T47D (cell line): ENCODE measurements around the gene BMPER.

Experiments used
- DNase-seq, 2 experiments: peaks; one replicate each; pipeline versions ENCODE4 v3.0.0 to v3.0.0-alpha.2; 2011 to 2012; ENCODE audit warnings: low read depth in 1 of 2, low spot score in 1 of 2
- JUND ChIP-seq: IDR thresholded peaks from 2 replicates; pipeline ENCODE4 v1.6.1; 2012; ENCODE audit warnings: low read depth
- in situ Hi-C: cut with HindIII; loops from 2 replicates; pipeline ENCODE4 v1.10.0; 2016; ENCODE audit warnings: low sequenced_read_pairs, low pct_unique_long_range_greater_than_20kb

Gene BMPER

GRCh38 chr7:34036972-34037792 lies 131.8 kb downstream of the BMPER start:
- in situ Hi-C loops = no loop called here
- DNase-seq = peak; percentile 43 to 100
- TF ChIP-seq JUND = peak; percentile 95; the same call in 1 of the 2 replicates

DNA sequence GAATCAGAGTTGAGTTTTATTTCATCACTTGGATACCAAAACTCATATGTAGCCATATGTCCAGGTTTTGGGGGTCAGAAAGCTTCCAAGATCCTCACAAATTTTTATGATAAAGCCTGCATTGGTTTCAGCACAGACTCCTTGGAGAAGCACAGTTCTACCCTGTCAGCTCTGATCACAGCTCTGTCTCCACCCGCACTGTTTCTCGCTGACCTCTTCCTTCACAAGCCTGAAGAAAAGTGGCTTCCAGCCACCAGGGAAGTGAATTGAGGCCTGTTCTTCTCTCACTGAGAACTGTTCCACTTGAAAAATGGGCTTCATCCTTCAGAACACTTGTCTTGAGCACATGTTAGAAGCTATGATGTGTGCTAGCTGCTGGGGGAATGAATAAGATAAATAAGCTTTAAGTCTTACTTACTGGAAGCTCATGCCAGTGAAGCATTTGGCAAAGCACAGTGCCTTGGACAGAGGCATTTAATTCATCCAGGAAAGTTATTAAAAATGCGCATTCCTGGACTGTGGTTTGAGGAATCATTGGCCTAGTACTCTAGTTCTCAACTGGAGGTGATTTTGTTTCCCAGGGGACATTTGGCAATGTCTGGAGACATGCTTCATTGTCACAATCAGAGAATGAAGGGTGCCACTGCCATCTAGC lies 133.6 kb downstream of the BMPER start:
- no peak for TF ChIP-seq JUND
- DNase-seq = peak in 1 of 2 experiments; percentile 72
- in situ Hi-C loops = no loop called here

DNA sequence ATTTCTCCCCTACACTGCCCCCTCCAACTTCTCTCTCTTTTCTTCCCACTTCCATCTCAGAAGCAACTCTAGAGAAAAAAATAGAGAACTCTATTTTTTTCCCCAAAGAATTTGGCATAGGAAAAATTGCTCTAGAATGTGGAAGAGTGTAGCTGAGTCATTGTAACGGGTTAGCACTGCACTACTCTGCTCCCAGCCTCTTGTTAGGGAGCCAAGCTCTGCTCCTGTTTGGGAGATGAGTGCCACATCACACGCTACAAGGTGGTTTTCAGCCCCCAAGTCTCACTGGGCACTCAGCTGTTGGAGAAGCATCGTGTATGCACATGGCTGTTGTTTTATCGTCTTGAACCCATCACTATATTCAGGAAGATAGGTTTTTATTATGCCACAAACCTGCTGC lies 136.4 kb downstream of the BMPER start:
- in situ Hi-C loops = no loop called here
- no peak for TF ChIP-seq JUND
- no peak for DNase-seq

GRCh38 chr7:34042406-34042805 lies 137.1 kb downstream of the BMPER start:
- DNase-seq = no peak
- no peak for TF ChIP-seq JUND
- in situ Hi-C loops = no loop called here

- TF ChIP-seq JUND = peak; percentile 28; the same call in 1 of the 2 replicates
- in situ Hi-C loops = no loop called here
- DNase-seq = peak in 1 of 2 experiments; percentile 98
Observed at GRCh38 chr7:34043461-34044305, 138.3 kb downstream of the BMPER start.

- in situ Hi-C loops = no loop called here
- peak in 1 of 2 experiments; percentile 89 for DNase-seq
- no peak for TF ChIP-seq JUND
Observed at GRCh38 chr7:34044306-34044643, 138.9 kb downstream of the BMPER start.

GRCh38 chr7:34044734-34045353 lies 139.5 kb downstream of the BMPER start:
- no peak for DNase-seq
- no peak for TF ChIP-seq JUND
- in situ Hi-C loops = no loop called here

- in situ Hi-C loops = no loop called here
- TF ChIP-seq JUND = no peak
- DNase-seq = no peak
Observed at GRCh38 chr7:34048445-34048844, 143.1 kb downstream of the BMPER start.

DNA sequence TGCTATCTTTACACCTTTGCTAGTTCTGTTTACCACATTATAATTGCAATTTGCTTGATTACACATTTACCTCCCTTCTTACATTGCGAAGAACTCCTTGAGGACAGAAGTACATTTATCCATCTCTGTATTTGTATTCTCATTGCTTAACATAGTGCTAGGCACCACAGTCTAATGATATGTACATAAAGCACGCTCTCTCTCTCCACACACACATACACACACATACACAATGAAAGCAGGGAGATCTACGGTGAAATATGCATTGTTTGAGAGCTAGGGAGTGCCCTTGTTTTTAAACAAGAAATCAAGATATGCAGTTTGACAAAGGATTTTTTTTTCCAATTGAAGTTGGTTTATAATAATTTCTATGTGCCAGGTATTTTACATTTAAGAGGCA lies 148.7 kb downstream of the BMPER start:
- in situ Hi-C loops = no loop called here
- peak in 1 of 2 experiments; percentile 45 for DNase-seq
- TF ChIP-seq JUND = no peak

GRCh38 chr7:34057136-34057535 lies 151.8 kb downstream of the BMPER start:
- TF ChIP-seq JUND = no peak; the same call in 1 of the 2 replicates
- peak in 1 of 2 experiments; percentile 88 for DNase-seq
- in situ Hi-C loops = no loop called here

GRCh38 chr7:34057956-34058355 lies 152.6 kb downstream of the BMPER start:
- peak in 1 of 2 experiments; percentile 99 for DNase-seq
- peak; percentile 87; the same call in 1 of the 2 replicates for TF ChIP-seq JUND
- in situ Hi-C loops = no loop called here

GRCh38 chr7:34058801-34059135 lies 153.4 kb downstream of the BMPER start:
- in situ Hi-C loops = no loop called here
- no peak for DNase-seq

More at GRCh38 chr7:34058801-34059135, 153.4 kb downstream of the BMPER start:
- TF ChIP-seq JUND = no peak
